GM12892 (cell line): ENCODE results near the gene YWHAE.
"Not testable (repeated sequence)": the region's sequence is repeated elsewhere in the genome, so short reads cannot be mapped to it uniquely, and the experiment has no call there.

Experiments
- DNase-seq: peaks from one replicate; pipeline ENCODE4 v3.0.0; 2011; ENCODE audit not compliant: insufficient read length
- FAIRE-seq: peaks from 2 replicates; lab custom pipeline; 2011; peaks lifted over from hg19 to GRCh38; lab: Jason Lieb, UNC
- POLR2A ChIP-seq: IDR thresholded peaks from 2 replicates; pipeline ENCODE4 v1.6.1; 2011; ENCODE audit warnings: low read depth, low read length, control low read depth
- POLR2AphosphoS5 ChIP-seq: IDR thresholded peaks from 2 replicates; pipeline ENCODE4 v1.6.1; 2011; ENCODE audit warnings: low read depth, low read length, control low read depth
- TAF1 ChIP-seq: IDR thresholded peaks from 2 replicates; pipeline ENCODE4 v1.6.1; 2011; ENCODE audit warnings: low read depth, mild to moderate bottlenecking, control low read depth, low read length, borderline replicate concordance

Gene YWHAE

DNA sequence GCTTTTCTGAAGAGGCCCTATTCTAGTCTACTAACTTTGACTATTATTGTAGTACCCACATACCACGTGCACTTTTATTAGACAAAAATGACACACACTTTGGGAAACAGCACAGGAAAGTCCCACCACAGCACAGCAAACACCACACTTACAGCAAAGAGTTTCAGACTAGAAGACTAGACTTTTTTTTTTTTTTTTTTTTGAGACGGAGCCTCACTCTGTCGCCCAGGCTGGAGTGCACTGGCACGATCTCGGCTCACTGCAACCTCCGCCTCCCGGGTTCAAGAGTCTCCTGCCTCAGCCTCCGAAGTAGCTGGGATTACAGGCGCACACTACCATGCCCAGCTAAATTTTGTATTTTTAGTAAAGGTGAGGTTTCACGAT is 20.1 kb downstream of the YWHAE start:
- FAIRE-seq = no peak
- DNase-seq = no peak
- TF ChIP-seq POLR2AphosphoS5 (no peak), POLR2A (no peak), TAF1 (no peak)

- no peak for DNase-seq
- TF ChIP-seq POLR2A (no peak), TAF1 (no peak), POLR2AphosphoS5 (no peak)
- no peak for FAIRE-seq
Measured at GRCh38 chr17:1379208-1379929, 20.7 kb downstream of the YWHAE start.

GRCh38 chr17:1378476-1378860 is 21.6 kb downstream of the YWHAE start:
- not testable (repeated sequence) for FAIRE-seq, DNase-seq

DNA sequence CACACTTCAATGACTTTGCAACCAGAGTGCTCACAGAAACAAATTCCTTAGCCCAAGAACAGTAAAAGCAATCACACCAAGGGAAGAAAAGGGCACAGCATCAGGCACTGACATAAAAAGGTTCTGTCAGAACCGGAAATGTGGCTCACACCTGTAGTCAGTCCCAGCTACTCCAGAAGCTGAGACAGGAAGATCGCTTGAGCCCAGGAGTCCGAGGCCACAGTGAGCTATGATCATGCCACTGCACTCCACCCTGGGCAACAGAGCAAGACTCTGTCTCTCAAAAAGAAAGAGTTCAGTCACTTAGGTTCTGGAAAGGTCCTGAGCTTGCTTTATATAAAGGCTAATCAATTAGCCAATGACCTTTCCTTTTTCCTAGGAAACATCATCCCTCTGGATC is 22.7 kb downstream of the YWHAE start:
- FAIRE-seq (no peak), DNase-seq (no peak)
- TF ChIP-seq TAF1 (no peak), POLR2AphosphoS5 (no peak), POLR2A (no peak)

GRCh38 chr17:1376061-1376460 is 24.0 kb downstream of the YWHAE start:
- DNase-seq (no peak), FAIRE-seq (peak; percentile 60)
- peak; percentile 3; the same call in 1 of the 2 replicates for TF ChIP-seq POLR2A
- no peak for TF ChIP-seq TAF1
- no peak for TF ChIP-seq POLR2AphosphoS5

- FAIRE-seq (no peak), DNase-seq (no peak)
- TF ChIP-seq TAF1 (no peak), POLR2AphosphoS5 (no peak), POLR2A (peak; percentile 10; the same call in 1 of the 2 replicates)
Measured at GRCh38 chr17:1375615-1376014, 24.4 kb downstream of the YWHAE start.

- FAIRE-seq (no peak), DNase-seq (no peak)
- no peak for TF ChIP-seq POLR2AphosphoS5
- TF ChIP-seq POLR2A = no peak
- no peak for TF ChIP-seq TAF1
Measured at GRCh38 chr17:1374431-1375177, 25.4 kb downstream of the YWHAE start.

DNA sequence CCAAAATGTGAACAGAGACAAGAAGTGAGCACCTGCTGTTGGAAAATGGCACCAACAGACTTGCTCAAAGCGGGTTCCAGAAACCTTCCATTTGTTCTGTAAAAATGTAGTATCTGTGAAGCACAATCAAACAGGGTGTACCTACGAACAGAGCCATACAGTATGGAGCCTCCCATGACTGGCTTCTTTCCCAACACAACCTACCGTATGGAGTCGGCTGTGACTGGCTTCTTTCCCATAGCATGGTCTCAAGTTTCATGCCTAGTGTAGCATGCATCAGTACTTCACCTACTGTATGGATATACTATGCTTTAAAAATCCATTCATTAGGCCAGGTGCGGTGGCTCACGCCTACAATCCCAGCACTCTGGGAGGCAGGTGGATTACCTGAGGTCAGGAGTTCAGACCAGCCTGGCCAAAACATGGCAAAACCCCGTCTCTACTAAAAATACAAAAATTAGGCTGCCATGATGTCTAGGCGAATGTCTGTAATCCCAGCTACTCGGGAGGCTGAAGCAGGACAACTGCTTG is 26.2 kb downstream of the YWHAE start:
- no peak for DNase-seq
- FAIRE-seq = no peak
- TF ChIP-seq POLR2A = no peak
- no peak for TF ChIP-seq POLR2AphosphoS5

DNA sequence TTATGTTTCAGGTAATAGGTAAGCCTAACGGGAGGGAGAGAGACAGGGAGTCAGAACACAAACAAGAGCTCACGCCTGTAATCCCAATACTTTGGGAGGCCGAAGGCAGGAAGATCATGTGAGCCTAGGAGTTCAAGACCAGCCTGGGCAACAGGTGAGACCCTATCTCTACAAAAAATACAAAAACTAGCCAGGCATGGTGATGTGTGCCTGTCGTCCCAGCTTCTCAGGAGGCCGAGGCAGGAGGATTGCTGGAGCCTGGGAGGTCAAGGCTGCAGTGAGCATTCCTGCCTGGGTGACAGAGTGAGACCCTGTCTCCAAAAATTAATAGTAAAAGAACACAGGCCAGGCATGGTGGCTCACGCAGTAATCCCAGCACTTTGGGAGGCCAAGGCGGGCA is 27.4 kb downstream of the YWHAE start:
- DNase-seq (no peak), FAIRE-seq (no peak)
- TF ChIP-seq POLR2A (no peak), TAF1 (no peak), POLR2AphosphoS5 (no peak)

GRCh38 chr17:1371893-1372590 is 28.0 kb downstream of the YWHAE start:
- FAIRE-seq (no peak), DNase-seq (no peak)
- TF ChIP-seq TAF1 (no peak), POLR2A (no peak), POLR2AphosphoS5 (no peak)

- DNase-seq = no peak
- FAIRE-seq = no peak
- TF ChIP-seq POLR2A (no peak), TAF1 (no peak), POLR2AphosphoS5 (no peak)
Measured at GRCh38 chr17:1368588-1368987, 31.4 kb downstream of the YWHAE start.

DNA sequence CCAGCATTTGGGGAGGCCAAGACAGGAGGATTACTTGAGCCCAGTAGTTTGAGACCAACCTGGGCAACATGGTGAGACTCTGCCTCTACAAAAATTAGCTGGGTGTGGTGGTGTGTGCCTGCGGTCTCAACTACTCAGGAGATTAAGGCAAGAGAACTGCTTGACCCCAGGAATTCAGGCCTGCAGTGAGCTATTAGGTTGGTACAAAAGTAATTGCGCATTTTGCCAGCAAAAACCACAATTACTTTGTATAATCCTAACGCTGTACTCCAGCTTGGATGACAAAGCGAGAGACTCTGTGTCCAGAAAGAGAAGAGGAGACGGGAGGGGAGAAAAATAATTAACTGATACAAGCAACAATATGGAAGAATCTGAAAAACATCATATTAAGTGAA is 32.7 kb downstream of the YWHAE start:
- DNase-seq = no peak
- TF ChIP-seq TAF1 (no peak), POLR2A (no peak), POLR2AphosphoS5 (no peak)
- no peak for FAIRE-seq
